Measurements from ENCODE around the gene SHC2.
"Not testable (repeated sequence)": the region's sequence is repeated elsewhere in the genome, so short reads cannot be mapped to it uniquely, and the experiment has no call there.

Gene SHC2

GRCh38 chr19:387777-388176 is 73.1 kb downstream of the SHC2 start:
- DNase-seq: no peak

DNA sequence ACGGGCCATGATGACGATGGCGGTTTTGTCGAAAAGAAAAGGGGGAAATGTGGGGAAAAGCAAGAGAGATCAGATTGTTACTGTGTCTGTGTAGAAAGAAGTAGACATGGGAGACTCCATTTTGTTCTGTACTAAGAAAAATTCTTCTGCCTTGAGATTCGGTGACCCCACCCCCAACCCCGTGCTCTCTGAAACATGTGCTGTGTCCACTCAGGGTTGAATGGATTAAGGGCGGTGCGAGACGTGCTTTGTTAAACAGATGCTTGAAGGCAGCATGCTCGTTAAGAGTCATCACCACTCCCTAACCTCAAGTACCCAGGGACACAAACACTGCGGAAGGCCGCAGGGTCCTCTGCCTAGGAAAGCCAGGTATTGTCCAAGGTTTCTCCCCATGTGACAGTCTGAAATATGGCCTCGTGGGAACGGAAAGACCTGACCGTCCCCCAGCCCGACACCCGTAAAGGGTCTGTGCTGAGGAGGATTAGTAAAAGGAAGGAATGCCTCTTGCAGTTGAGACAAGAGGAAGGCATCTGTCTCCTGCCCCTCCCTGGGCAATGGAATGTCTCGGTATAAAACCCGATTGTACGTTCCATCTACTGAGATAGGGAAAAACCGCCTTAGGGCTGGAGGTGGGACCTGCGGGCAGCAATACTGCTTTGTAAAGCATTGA is 74.1 kb downstream of the SHC2 start:
- not testable (repeated sequence) for DNase-seq

GRCh38 chr19:386189-386588 is 74.6 kb downstream of the SHC2 start:
- DNase-seq: not testable (repeated sequence)

- DNase-seq: no peak
Observed at GRCh38 chr19:384799-385169, 76.0 kb downstream of the SHC2 start.

DNA sequence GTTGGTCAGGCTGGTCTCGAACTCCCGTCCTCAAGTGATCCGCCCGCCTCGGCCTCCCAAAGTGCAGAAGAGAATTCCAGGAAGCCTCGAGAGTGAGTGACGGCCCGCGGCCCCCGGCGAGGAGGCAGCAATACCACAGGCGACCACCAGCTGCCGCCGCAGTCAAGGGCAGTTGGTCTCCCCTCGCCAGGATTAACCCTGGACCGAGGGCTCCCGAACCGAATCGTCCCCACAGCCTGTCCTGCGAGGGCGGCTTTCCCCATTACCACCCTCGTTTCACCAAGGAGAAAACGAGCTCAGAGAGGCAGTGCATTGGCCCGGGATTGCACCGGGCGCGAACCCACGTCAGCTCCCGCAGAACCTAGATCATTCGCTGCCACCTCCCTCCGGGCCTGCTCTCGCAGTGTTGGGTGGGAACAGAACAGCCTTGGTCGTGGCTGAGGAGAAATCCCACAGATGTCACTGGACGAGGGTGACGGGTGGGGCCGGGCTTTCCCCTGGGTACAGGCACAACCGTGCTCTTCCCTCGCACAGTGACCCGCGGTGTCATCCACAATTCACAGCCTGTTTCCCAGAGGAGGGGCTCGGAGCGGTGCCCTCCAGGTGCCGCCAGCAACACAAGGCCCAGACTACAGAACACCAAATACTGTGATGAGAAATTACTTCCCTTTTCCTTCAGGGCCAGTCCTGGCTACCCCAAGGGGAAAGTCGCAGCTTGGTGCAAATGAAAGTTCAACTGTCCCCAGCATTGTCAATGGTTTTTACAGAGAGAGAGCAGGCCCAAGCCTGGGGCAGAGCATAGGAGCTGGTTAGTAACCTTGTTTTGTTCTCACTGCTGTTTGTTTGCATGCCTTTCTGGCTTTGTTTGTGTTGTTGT is 76.7 kb downstream of the SHC2 start:
- DNase-seq: no peak

DNA sequence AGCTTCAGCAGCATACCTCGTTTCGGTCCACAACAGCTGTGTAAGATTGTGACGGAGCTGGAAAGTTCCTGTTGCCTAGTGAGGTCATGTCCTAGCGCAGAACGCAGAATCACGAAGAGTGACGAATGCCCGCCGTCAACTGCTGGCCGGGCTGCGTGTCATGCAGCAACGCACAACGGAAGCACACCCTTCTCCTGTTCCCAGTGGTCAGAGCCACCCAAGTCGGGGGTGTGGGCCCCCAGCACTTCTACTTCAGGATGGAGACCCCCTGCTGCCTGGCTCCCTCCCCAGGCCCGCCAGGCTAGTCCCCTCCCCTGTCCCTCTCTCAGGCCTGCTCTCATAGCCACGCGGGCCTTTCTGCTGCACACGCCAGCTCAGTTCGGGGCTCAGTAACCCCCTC is 77.8 kb downstream of the SHC2 start:
- DNase-seq: no peak

- not testable (repeated sequence) for DNase-seq
Observed at GRCh38 chr19:382578-382977, 78.3 kb downstream of the SHC2 start.

DNA sequence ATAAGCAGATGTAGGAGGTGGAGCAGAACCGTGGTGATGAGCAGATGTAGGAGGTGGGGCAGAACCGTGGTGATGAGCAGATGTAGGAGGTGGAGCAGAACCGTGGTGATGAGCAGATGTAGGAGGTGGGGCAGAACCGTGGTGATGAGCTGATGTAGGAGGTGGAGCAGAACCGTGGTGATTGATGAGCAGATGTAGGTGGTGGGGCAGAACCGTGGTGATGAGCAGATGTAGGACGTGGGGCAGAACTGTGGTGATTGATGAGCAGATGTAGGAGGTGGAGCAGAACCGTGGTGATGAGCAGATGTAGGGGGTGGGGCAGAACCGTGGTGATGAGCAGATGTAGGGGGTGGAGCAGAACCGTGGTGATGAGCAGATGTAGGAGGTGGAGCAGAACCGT is 78.9 kb downstream of the SHC2 start:
- not testable (repeated sequence) for DNase-seq

GRCh38 chr19:380618-381219 is 80.1 kb downstream of the SHC2 start:
- DNase-seq: not testable (repeated sequence)

GRCh38 chr19:379796-380195 is 81.0 kb downstream of the SHC2 start:
- no peak for DNase-seq

DNA sequence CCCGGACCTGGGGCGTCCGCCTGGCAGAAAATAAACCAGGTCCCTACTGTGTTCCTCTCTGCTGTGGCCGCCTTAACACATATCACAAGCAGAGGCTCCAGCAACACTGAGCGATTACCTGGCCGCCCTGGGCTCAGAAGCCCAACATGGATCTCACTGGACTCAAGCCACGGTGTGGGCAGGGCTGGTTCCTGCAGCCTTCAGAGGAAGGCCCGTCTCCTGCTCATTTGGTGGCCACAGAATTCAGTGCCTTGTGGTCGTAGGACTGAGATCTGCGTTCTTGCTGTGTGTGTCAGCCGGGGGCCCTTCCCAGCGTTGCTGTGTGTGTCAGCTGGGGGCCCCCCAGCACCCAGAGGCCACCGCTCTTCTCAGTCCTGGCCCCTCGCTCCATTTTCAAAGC is 82.1 kb downstream of the SHC2 start:
- DNase-seq: no peak

DNA sequence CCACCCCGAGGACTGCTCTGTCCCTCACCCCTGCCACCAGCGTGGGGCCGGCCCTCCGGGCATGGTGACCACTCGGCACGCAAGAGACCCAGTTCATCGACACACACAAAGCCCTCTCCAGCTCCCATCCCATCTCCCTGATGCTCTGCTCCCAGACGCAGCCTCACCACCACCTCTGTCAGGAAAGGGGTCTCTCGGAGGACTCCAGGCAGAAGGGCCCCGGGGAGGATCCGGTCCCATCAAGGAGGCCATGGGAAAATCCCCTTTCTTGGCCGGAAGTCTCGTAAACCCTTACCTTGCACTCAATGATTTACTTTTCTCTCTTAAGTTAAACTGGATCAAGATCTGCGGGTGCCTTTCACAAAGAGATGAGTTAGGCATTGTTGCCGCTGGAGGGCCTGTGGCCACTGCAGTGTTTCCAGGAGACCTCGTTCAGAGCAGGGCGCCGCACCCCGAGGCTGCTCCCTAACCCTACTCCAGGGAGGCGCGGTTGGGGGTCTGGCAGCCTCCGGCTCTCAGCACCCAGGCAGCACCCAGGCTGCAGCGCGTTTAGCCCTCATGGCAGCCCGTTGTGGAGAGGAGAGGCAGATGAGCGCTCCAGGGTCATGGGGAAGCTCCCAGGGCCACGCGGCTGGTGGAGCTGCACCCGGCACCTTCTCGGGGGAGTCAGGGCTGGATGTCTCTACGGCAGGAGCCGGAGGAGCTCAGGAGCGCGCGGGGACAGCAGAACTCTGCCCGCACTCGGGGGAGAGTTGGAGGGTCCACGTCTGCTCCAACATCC is 82.8 kb downstream of the SHC2 start:
- no peak for DNase-seq

DNA sequence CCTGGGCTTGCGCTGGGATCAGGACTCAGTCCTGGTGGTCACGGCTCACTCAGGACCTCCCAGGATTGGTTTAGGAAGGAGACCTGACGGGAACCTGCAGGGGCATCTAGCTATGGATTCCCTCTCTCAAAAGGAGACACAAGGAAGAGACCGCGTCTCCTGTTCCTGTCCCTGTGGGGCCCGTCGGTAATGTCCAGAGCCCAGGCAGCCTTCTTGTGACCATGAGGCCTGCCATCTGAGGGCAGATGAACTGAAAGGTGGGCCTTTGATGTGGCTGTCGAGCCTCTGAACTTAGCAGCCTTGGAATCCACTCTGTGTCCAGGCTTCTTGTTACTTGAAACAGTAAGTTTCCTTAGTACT is 84.7 kb downstream of the SHC2 start:
- DNase-seq: no peak

- no peak for DNase-seq
Observed at GRCh38 chr19:375395-376110, 85.3 kb downstream of the SHC2 start.

DNA sequence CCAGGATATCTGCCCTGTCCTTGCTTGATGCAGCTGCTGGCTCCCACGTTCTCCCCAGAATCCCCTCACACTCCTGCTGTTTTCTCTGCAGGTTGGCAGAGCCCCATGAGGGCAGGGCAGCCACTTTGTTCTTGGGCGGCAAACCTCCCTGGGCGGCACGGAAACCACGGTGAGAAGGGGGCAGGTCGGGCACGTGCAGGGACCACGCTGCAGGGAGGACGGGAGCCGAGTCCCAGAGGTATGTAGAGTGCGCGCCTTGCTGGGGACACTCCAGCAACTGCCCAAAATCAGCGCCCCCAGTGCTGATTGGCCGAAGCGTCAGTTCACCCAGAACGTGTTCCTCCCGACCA is 86.0 kb downstream of the SHC2 start:
- no peak for DNase-seq

GRCh38 chr19:374183-374885 is 86.5 kb downstream of the SHC2 start:
- DNase-seq: no peak

DNA sequence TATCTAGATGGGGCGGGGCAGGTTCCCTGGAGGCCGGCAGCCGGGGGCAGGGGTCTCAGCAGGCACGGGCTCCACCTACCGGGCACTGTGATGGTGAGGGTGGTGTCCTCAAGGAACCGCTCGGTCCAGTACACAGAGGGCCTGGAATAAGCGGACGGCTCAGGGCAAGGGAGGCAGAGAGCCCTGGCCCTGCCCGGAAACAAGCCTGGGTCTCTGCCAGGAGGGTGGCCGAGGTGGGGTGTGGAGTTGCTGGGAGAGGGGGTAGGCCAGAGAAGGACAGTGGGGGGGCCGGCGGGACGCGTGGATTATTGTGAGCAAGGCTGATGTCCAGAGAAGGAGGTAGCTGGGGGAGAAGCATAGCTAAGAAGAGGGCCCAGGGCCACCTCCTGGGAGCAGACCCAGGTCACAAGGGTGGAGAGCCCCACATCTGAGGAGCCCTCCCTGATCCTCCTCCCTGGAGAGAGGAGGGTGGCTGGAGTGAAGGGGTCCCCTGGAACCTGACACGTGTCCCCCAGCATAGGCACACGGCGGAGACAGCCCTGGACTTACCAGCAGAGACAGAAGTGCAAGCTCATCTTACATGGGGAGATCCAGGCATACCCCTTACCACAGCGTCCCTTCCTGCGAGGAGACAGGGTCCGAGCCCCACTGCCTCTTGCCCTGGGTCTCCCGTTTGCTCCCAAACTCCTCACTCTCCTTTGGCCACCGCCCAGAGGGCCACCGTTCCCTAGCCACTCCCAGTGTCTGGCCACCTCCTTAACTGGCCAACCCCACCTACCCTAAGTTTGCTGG is 87.2 kb downstream of the SHC2 start:
- no peak for DNase-seq

DNA sequence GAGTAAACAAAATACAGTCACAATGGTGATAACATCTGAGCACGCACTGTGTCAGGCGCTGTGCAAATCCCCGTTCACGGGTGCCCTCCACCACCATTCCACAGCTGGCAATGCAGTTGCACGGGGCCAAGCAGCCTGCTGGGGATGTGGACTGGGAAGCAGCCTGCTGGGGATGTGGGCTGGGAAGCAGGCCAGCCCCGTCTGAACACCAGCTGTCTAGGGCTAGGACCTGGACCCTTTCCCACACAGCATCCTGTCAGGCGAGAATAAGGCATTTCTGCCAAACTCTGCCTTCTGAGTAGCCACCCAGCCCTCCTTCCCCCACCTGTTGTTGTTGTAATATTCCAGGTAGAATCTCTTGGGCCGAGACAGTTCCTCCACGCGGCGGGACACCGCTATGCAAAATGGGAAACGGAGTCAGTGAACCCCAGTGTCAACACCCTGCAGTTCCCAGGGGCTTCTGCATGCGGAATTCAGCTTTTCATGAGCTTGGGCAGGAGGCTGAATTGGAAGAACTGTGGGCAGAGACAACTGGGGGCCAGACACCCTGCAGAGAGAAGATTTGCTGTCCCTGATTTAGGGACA is 88.4 kb downstream of the SHC2 start:
- DNase-seq: no peak

DNA sequence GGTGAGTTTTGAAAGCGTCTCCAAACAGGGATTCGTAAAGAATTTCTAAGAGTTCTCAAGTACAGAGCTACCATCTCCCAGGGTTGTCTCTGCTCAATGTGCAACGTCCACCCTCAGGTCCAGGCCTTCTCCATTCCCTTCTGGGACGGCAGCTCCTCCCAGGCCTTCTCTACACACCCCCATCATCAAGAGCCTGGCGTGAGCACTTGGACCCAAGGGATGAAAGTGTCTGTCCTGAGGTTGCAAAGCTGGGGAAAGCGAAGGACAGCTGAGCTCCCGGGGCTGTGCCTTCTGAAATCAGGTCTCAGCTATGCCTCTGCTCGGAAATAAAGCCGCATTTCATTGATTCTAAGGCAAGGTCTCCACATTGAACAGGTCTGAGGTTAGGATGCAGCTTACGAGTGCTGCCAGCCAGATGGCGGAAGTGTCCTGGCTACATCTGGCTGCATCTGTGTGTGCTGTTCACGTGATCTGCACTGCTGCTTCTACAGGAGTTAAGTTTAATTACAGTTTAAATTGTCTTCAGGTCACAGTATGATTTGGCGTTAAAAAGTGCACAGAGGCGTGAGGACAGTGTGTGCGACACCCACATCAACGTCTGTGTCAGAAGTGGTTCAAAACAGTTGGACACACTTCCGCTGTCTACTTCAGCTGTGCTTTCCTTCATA is 89.2 kb downstream of the SHC2 start:
- no peak for DNase-seq

DNA sequence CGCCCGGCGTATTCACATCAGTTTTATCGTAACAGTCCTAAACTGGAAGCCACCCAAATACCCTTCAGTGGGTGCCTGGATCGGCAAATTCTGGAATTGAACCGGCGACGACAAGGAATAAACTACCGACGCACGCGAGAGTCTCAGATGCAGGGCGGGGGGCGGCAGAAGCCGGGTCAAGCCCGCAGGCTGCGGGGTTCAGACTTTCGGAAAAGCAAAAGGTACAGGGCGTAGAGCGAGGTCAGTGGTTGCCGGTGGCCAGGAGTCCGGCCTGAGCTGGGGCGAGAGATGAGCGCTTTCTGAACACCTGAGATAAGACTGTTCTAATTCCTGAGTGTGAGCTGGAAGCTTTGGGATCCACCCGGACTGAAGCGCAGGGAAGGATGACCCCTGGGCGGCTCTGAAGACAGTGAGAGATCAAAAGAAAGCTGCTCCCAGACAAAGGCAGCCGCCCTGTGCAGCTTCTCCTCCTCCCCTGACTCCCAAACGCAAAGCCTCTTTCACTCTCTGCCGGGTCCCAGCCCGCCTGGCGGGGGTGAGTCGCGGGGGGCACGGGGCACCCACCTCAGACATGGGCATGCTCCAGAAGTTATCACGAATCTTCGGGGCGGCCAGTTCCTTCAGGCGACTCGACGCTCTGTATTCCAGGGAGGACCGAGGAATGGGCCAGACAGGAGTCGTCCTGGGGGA is 90.0 kb downstream of the SHC2 start:
- DNase-seq: no peak
